Gastroesophageal sphincter (tissue), 3 donors: ENCODE results near the gene DDIAS.

Experiments used
- POLR2A ChIP-seq, 2 donors: fragments of 450-650 bp; IDR thresholded peaks; one replicate each; pipeline ENCODE4 v1.6.1; 2017; ENCODE audit warnings: antibody characterized with exemption in 2 of 2, mild to moderate bottlenecking in 2 of 2, moderate library complexity in 1 of 2
- POLR2AphosphoS5 ChIP-seq: sonication (generic); formaldehyde crosslinking; IDR thresholded peaks from one replicate; pipeline ENCODE4 v1.6.1; 2017; ENCODE audit warnings: antibody characterized with exemption
- TF ChIP-seq, protein P1 (sequence below), 4 experiments: fragments of 200-600 bp in 2 of 4; fragments of 450-650 bp in 2 of 4; sonication (generic) in 1 of 4; IDR thresholded peaks; one replicate each; pipeline ENCODE4 v1.5.1; 2017 to 2019; ENCODE audit warnings: antibody characterized with exemption in 4 of 4, mild to moderate bottlenecking in 2 of 4, moderate library complexity in 2 of 4

DNA sequence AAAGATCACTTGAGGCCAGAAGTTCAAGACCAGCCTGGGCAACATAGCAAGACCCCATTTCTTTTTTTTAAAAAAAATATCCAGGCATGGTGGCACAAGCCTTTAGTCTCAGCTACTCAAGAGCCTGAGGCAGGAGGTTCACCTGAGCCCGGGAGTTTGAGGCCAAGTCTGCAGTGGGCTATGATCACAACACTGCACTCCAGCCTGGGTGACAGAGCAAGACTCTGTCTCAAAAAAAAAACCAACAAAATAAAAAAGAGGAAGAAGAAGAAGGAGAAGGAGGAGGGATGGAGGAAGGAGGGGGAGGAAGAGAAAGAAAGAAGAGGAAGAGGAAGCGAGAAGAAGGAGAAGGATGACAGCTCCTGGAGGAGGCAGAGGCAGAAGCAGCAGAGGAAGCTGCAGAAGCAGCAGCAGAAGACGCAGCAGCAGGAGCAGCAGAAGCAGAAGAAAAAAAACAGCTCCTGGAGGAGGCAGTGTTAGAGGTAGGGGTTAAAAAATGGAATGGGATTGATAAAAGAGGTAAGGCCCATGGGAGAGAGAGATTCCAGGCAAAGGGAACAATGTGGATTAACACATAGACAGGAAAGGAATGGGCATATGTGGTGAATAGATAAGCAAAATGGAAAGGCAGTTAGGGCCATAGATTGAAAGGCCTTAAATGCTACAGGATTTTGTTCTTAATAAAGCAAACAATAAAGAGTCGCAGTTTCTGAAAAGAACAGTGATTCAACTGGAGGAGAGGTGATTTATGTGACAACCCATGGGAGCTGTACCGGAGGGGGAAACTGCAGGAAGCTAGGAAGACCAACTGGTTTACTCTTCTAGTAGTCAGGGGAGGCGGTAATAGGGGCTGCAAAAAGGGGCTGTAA is 12.2 kb upstream of the DDIAS start:
- TF ChIP-seq, protein P1, sequence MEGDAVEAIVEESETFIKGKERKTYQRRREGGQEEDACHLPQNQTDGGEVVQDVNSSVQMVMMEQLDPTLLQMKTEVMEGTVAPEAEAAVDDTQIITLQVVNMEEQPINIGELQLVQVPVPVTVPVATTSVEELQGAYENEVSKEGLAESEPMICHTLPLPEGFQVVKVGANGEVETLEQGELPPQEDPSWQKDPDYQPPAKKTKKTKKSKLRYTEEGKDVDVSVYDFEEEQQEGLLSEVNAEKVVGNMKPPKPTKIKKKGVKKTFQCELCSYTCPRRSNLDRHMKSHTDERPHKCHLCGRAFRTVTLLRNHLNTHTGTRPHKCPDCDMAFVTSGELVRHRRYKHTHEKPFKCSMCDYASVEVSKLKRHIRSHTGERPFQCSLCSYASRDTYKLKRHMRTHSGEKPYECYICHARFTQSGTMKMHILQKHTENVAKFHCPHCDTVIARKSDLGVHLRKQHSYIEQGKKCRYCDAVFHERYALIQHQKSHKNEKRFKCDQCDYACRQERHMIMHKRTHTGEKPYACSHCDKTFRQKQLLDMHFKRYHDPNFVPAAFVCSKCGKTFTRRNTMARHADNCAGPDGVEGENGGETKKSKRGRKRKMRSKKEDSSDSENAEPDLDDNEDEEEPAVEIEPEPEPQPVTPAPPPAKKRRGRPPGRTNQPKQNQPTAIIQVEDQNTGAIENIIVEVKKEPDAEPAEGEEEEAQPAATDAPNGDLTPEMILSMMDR (IDR thresholded peaks at IDR 0.05) = no peak
- TF ChIP-seq POLR2A (IDR thresholded peaks at IDR 0.05) = no peak
- TF ChIP-seq POLR2AphosphoS5 = no peak
